GM12892 (cell line): ENCODE measurements around the gene PYGO1.

Experiments
- POLR2A ChIP-seq: IDR thresholded peaks from 2 replicates; pipeline ENCODE4 v1.6.1; 2011; ENCODE audit warnings: low read depth, low read length, control low read depth
- POLR2AphosphoS5 ChIP-seq: IDR thresholded peaks from 2 replicates; pipeline ENCODE4 v1.6.1; 2011; ENCODE audit warnings: low read depth, low read length, control low read depth

GRCh38 chr15:55613727-55614126, 25.6 kb upstream of the PYGO1 start:
- TF ChIP-seq POLR2A = no peak
- TF ChIP-seq POLR2AphosphoS5 = no peak
